Measurements from ENCODE around the gene SUMO3.

Gene SUMO3

DNA sequence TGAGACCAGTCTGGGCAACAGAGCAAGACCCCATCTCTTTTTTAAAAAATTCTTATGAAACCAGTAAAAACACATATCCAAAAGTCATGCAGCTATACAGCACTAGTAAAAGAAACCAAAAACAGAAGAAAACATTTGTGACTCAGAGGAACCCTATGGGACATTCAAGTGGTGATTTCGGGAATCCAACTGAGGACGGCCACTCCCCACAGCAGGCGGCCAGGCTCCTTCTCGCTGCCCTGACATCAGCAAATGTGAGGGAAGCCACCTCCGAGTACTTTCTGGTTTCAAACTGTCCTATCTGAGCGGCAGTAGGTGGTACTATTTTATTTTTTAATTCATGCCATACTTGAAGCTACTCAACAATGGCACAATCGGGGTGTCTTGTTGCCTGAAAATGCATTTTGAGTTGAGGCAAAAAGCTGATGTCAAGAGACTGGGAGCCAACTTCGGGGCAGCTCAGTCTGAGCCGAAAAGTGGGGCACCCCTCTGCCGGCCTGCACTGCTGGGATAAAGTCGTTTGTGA, 3.3 kb downstream of the SUMO3 start:
- TF ChIP-seq, protein P1, sequence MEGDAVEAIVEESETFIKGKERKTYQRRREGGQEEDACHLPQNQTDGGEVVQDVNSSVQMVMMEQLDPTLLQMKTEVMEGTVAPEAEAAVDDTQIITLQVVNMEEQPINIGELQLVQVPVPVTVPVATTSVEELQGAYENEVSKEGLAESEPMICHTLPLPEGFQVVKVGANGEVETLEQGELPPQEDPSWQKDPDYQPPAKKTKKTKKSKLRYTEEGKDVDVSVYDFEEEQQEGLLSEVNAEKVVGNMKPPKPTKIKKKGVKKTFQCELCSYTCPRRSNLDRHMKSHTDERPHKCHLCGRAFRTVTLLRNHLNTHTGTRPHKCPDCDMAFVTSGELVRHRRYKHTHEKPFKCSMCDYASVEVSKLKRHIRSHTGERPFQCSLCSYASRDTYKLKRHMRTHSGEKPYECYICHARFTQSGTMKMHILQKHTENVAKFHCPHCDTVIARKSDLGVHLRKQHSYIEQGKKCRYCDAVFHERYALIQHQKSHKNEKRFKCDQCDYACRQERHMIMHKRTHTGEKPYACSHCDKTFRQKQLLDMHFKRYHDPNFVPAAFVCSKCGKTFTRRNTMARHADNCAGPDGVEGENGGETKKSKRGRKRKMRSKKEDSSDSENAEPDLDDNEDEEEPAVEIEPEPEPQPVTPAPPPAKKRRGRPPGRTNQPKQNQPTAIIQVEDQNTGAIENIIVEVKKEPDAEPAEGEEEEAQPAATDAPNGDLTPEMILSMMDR (IDR thresholded peaks at IDR 0.05; ENCODE audit: low read depth, low read length, poor library complexity, severe bottlenecking): no peak
- TF ChIP-seq EZH2phosphoT487 (IDR thresholded peaks at IDR 0.05; ENCODE audit: borderline replicate concordance, low read length): no peak
- Histone ChIP-seq H3F3A (ENCODE audit: control insufficient read depth, insufficient read depth) (no peaks in the 10 kb centered on the region), H3K9me3 (ENCODE audit: control insufficient read depth, insufficient read depth, low read length) (no peaks in the 10 kb centered on the region), H3K79me2 (ENCODE audit: control insufficient read depth, low read length) (peaks cover 62% of the 10 kb centered on the region), H3K27me3 (ENCODE audit: control insufficient read depth, low read length) (no peaks in the 10 kb centered on the region; the same call in 1 of the 2 replicates), H3K4me1 (ENCODE audit: control insufficient read depth, low read length) (peaks cover 12% of the 10 kb centered on the region), H4K20me1 (ENCODE audit: control insufficient read depth, insufficient read depth, low read depth, low read length) (peaks cover 16% of the 10 kb centered on the region; the same call in 1 of the 2 replicates), H3K9me2 (replicated peaks; ENCODE audit: control insufficient read depth, low read length) (no peaks in the 10 kb centered on the region), H3K4me3 (ENCODE audit: low read length) (no peak overlapping the region), H3K4me2 (ENCODE audit: low read length) (no peak overlapping the region), H3K27ac (ENCODE audit: low read depth, low read length) (no peak overlapping the region), H3K36me3 (ENCODE audit: control insufficient read depth, low read length) (peaks cover 18% of the 10 kb centered on the region)

DNA sequence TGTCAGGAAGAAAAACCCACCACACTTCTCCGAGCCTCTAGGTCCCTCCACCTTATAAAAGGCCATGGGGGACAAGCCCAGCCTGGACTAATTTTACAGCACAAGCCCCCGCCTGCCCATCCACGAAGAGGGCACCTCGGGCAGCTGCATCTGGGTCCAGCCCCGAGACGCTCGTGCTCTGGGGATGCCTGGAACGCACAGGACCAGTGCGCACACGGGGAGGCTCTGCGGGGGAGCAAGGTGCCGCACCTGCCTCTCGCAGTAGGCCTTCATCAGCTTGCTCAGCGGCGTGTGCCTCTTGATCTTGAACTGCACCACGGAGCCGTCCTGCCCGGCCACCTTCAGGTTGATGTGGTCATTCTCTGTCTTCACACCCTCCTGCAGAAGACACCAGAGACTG, 4.1 kb downstream of the SUMO3 start:
- Histone ChIP-seq H3K9me2 (replicated peaks; ENCODE audit: control insufficient read depth, low read length) (no peaks in the 10 kb centered on the region), H3K36me3 (ENCODE audit: control insufficient read depth, low read length) (peaks cover 25% of the 10 kb centered on the region), H3F3A (ENCODE audit: control insufficient read depth, insufficient read depth) (no peaks in the 10 kb centered on the region), H3K4me1 (ENCODE audit: control insufficient read depth, low read length) (peaks cover 10% of the 10 kb centered on the region), H3K4me3 (ENCODE audit: low read length) (no peak overlapping the region), H3K9me3 (ENCODE audit: control insufficient read depth, insufficient read depth, low read length) (no peaks in the 10 kb centered on the region), H3K27me3 (ENCODE audit: control insufficient read depth, low read length) (no peaks in the 10 kb centered on the region; the same call in 1 of the 2 replicates), H3K4me2 (ENCODE audit: low read length) (no peak overlapping the region), H3K79me2 (ENCODE audit: control insufficient read depth, low read length) (peaks cover 62% of the 10 kb centered on the region), H4K20me1 (ENCODE audit: control insufficient read depth, insufficient read depth, low read depth, low read length) (peaks cover 16% of the 10 kb centered on the region; the same call in 1 of the 2 replicates), H3K27ac (ENCODE audit: low read depth, low read length) (no peak overlapping the region)
- TF ChIP-seq, protein P1 (IDR thresholded peaks at IDR 0.05; ENCODE audit: low read depth, low read length, poor library complexity, severe bottlenecking): no peak
- no peak for TF ChIP-seq EZH2phosphoT487 (IDR thresholded peaks at IDR 0.05; ENCODE audit: borderline replicate concordance, low read length)

- no peak for TF ChIP-seq EZH2phosphoT487 (IDR thresholded peaks at IDR 0.05; ENCODE audit: borderline replicate concordance, low read length)
- TF ChIP-seq, protein P1 (IDR thresholded peaks at IDR 0.05; ENCODE audit: low read depth, low read length, poor library complexity, severe bottlenecking): no peak
- no peak overlapping the region for H3K4me2 ChIP-seq (ENCODE audit: low read length)
- H3K79me2 ChIP-seq (ENCODE audit: control insufficient read depth, low read length): peaks cover 62% of the 10 kb centered on the region
- H4K20me1 ChIP-seq (ENCODE audit: control insufficient read depth, insufficient read depth, low read depth, low read length): peaks cover 16% of the 10 kb centered on the region; the same call in 1 of the 2 replicates
- no peaks in the 10 kb centered on the region for H3K9me3 ChIP-seq (ENCODE audit: control insufficient read depth, insufficient read depth, low read length)
- no peaks in the 10 kb centered on the region for H3K9me2 ChIP-seq (replicated peaks; ENCODE audit: control insufficient read depth, low read length)
- H3F3A ChIP-seq (ENCODE audit: control insufficient read depth, insufficient read depth): no peaks in the 10 kb centered on the region
- no peaks in the 10 kb centered on the region for H3K27me3 ChIP-seq (ENCODE audit: control insufficient read depth, low read length)
- H3K4me3 ChIP-seq (ENCODE audit: low read length): no peak overlapping the region
- H3K27ac ChIP-seq (ENCODE audit: low read depth, low read length): no peak overlapping the region
- peaks cover 6% of the 10 kb centered on the region; the same call in 1 of the 2 replicates for H3K4me1 ChIP-seq (ENCODE audit: control insufficient read depth, low read length)
- H3K36me3 ChIP-seq (ENCODE audit: control insufficient read depth, low read length): peaks cover 28% of the 10 kb centered on the region
These were observed 4.7 kb downstream of the SUMO3 start for GRCh38 chr21:44813149-44813548.

Measured in DOHH2 (cell line).